Effector memory CD4-positive, alpha-beta T cell (primary cell): Measurements from ENCODE around the gene NRG2.

Experiments used
- DNase-seq, 3 donors: peaks; one replicate each; pipeline ENCODE4 v3.0.0-alpha.2; 2020
- H3K27ac ChIP-seq: 2 replicates; pipeline ENCODE4 v1.7.0; 2013; ENCODE audit warnings: mild to moderate bottlenecking, low read length, moderate library complexity; ENCODE audit not compliant: insufficient read depth, poor library complexity, severe bottlenecking
- H3K27me3 ChIP-seq: replicated peaks from 2 replicates; pipeline ENCODE4 v1.7.0; 2013; ENCODE audit warnings: mild to moderate bottlenecking, low read length; ENCODE audit not compliant: insufficient read depth, control insufficient read depth, poor library complexity, severe bottlenecking
- H3K36me3 ChIP-seq: 2 replicates; pipeline ENCODE4 v1.7.0; 2013; ENCODE audit warnings: mild to moderate bottlenecking, low read length, moderate library complexity; ENCODE audit not compliant: control insufficient read depth, insufficient read depth
- H3K4me1 ChIP-seq: 2 replicates; pipeline ENCODE4 v1.7.0; 2013; ENCODE audit warnings: low read length, mild to moderate bottlenecking; ENCODE audit not compliant: control insufficient read depth, insufficient read depth, poor library complexity, severe bottlenecking
- H3K4me3 ChIP-seq: 2 replicates; pipeline ENCODE4 v1.7.0; 2013; ENCODE audit warnings: low read length, low read depth, mild to moderate bottlenecking; ENCODE audit not compliant: insufficient read depth, poor library complexity, severe bottlenecking
- H3K9me3 ChIP-seq: 2 replicates; pipeline ENCODE4 v1.7.0; 2013; ENCODE audit warnings: mild to moderate bottlenecking, low read length, moderate library complexity; ENCODE audit not compliant: control insufficient read depth

The NRG2 gene

DNA sequence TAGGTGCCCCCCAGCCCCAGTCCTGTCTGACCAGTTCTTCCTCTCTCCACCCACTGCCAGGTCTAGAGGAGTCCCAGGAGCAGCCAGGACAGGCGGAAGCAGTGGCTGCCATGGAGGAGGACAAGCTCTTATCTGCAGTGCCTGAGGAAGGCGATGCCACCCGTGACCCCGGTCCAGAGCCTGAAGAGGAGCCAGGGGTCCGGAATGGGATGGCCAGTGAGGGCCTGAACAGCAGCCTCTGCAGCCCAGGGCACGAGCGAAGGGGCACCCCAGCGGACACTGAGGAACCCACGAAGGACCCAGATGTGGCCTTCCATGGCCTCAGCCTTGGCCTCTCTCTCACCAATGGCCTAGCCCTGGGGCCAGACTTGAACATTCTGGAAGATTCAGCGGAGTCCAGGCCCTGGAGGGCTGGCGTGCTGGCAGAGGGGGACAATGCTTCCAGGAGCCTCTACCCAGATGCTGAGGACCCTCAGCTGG, 233.7 kb downstream of the NRG2 start:
- Histone ChIP-seq H3K27ac (no peak overlapping the region), H3K9me3 (no peaks in the 10 kb centered on the region), H3K4me1 (no peaks in the 10 kb centered on the region), H3K27me3 (no peaks in the 10 kb centered on the region), H3K4me3 (no peak overlapping the region), H3K36me3 (no peaks in the 10 kb centered on the region)
- no peak for DNase-seq

- no peaks in the 10 kb centered on the region for H3K4me1 ChIP-seq
- no peak overlapping the region for H3K4me3 ChIP-seq
- no peaks in the 10 kb centered on the region for H3K36me3 ChIP-seq
- DNase-seq: no peak
- H3K27ac ChIP-seq: no peak overlapping the region
- no peaks in the 10 kb centered on the region for H3K27me3 ChIP-seq
- H3K9me3 ChIP-seq: no peaks in the 10 kb centered on the region
Observed at GRCh38 chr5:139808481-139809330, 234.4 kb downstream of the NRG2 start.

- no peak for DNase-seq
- H3K36me3 ChIP-seq: no peaks in the 10 kb centered on the region
Observed at GRCh38 chr5:139807647-139808030, 235.5 kb downstream of the NRG2 start.

GRCh38 chr5:139806726-139807646, 236.1 kb downstream of the NRG2 start:
- Histone ChIP-seq H3K27me3 (peaks cover 2% of the 10 kb centered on the region), H3K27ac (no peak overlapping the region), H3K4me3 (no peak overlapping the region), H3K4me1 (no peaks in the 10 kb centered on the region), H3K36me3 (no peaks in the 10 kb centered on the region), H3K9me3 (no peaks in the 10 kb centered on the region)
- no peak for DNase-seq

More at GRCh38 chr5:139807647-139808030, 235.5 kb downstream of the NRG2 start:
- no peak overlapping the region for H3K27ac ChIP-seq
- H3K4me1 ChIP-seq: no peaks in the 10 kb centered on the region
- H3K9me3 ChIP-seq: no peaks in the 10 kb centered on the region
- no peak overlapping the region for H3K4me3 ChIP-seq
- peaks cover under 1% of the 10 kb centered on the region for H3K27me3 ChIP-seq

GRCh38 chr5:139806111-139806510, 237.0 kb downstream of the NRG2 start:
- peaks cover 2% of the 10 kb centered on the region for H3K27me3 ChIP-seq
- H3K4me3 ChIP-seq: no peak overlapping the region
- H3K36me3 ChIP-seq: no peaks in the 10 kb centered on the region
- H3K4me1 ChIP-seq: no peaks in the 10 kb centered on the region
- DNase-seq: no peak
- H3K9me3 ChIP-seq: no peaks in the 10 kb centered on the region
- H3K27ac ChIP-seq: no peak overlapping the region

DNA sequence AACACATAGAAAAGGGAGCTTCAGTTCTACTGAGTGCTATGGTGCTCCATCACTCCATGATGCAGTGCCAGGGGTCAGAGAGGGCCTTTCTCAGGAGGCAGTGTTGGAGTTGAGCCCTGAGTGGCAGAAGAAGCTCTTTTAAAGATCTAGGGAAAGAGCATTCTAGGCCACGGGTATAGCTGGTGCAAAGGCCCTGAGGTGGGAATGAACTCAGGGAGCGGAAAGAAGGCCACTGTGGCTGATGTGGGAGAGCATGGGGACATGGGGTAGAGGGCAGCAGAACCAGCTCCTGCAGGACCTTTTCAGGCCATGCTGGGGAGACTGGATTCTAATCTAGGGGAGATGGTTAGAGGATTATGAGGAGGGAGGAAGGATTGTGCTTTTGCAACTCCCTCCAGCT, 237.6 kb downstream of the NRG2 start:
- H3K4me3 ChIP-seq: no peak overlapping the region
- H3K4me1 ChIP-seq: no peaks in the 10 kb centered on the region
- H3K9me3 ChIP-seq: no peaks in the 10 kb centered on the region
- H3K36me3 ChIP-seq: no peaks in the 10 kb centered on the region
- DNase-seq: no peak
- peaks cover 2% of the 10 kb centered on the region for H3K27me3 ChIP-seq
- no peak overlapping the region for H3K27ac ChIP-seq

GRCh38 chr5:139804800-139805397, 238.2 kb downstream of the NRG2 start:
- no peak overlapping the region for H3K4me3 ChIP-seq
- H3K27me3 ChIP-seq: peaks cover 2% of the 10 kb centered on the region
- DNase-seq: no peak
- no peak overlapping the region for H3K27ac ChIP-seq
- no peaks in the 10 kb centered on the region for H3K4me1 ChIP-seq
- no peaks in the 10 kb centered on the region for H3K36me3 ChIP-seq
- no peaks in the 10 kb centered on the region for H3K9me3 ChIP-seq

DNA sequence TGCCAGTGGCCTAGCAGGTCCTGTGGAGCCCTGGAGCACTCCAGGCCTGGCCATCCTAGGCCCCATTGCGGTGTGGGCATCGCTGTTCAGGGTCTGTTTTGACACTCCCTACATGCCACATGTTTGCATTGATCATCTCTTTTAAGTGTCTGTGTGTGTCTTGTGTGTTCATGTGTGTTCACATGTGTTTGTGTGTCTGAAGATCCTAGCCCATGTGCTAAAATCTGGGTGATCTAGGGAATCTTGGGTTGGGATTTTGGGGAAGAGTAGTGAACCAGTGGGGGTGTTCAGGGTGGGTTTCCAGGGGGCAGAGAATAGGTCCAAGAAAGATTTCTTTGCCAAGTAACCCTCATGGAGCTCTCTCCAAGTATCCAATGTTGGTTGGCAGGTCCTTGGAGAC, 239.1 kb downstream of the NRG2 start:
- H3K9me3 ChIP-seq: no peaks in the 10 kb centered on the region
- H3K27me3 ChIP-seq: peaks cover 2% of the 10 kb centered on the region
- H3K36me3 ChIP-seq: no peaks in the 10 kb centered on the region
- no peak overlapping the region for H3K4me3 ChIP-seq
- no peaks in the 10 kb centered on the region for H3K4me1 ChIP-seq
- DNase-seq: no peak
- no peak overlapping the region for H3K27ac ChIP-seq

GRCh38 chr5:139799359-139799758, 243.7 kb downstream of the NRG2 start:
- Histone ChIP-seq H3K4me3 (no peak overlapping the region), H3K27me3 (peaks cover 20% of the 10 kb centered on the region), H3K4me1 (peaks cover 11% of the 10 kb centered on the region), H3K36me3 (no peaks in the 10 kb centered on the region), H3K9me3 (no peaks in the 10 kb centered on the region), H3K27ac (no peak overlapping the region)
- DNase-seq: no peak
